GM11168 (cell line): ENCODE measurements around the gene NRXN3.

ENCODE experiments used
- in situ Hi-C: fragments of 300-500 bp; cut with MboI; formaldehyde crosslinking; loops from one replicate; pipeline ENCODE4 v1.12.0; 2022; ENCODE audit warnings: low sequenced_read_pairs; ENCODE audit not compliant: unreplicated experiment

NRXN3 gene

DNA sequence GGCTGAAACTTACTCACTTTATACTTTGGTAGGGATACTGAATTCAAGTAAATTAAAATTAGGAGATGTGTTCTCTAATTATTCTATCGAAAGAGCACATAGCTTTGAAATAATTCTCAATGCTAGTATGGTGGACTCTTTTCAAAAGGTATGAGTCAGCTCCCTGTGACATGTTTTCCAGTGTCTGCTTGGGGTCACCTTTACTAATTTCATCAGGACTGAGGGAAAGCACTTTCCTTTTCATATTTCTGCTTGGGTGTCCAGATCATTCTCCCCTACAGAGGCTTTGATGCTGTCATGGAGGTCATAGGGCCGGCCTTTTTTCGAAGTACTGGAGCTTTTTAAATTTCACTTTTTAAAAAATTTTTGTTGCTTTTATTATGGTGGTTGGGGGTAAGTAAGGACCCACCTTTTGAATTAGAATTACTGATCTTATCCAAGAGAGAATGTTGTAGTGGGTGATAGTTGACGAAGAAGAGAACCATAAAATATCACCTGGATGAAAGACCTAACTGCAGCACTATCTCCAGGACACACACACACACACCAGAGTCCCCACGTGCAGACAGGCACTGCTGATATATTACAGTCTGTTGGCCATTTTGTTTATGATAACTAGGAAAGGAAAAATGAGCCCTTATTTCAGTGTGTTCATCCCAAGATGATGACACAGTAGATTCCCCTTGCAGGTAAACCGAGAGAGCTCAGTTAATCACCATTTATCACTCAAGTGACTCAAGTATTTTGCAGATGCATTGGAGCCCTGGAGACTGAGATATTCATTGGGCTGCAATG is 1482.5 kb downstream of the NRXN3 start:
- in situ Hi-C loops = no loop called here

DNA sequence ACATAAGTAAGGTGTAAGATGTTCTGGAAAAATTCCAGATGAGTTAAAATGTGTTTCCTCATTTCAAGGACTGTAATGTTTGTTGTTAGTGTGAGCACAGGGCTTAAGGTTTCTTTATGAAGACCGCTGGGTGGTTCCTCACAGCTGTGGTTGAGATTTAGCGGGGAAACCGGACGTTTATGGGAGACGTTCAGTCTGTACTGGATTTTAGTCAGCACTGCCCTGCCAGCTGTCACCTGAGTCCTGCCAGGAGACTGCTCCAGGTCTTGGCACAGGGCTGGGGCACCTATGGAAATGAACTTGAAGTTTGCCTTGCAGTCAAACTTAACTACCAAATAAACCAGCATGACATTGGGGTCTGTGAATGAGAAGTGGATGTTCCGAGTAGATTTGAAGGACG is 1485.9 kb downstream of the NRXN3 start:
- in situ Hi-C loops = no loop called here

DNA sequence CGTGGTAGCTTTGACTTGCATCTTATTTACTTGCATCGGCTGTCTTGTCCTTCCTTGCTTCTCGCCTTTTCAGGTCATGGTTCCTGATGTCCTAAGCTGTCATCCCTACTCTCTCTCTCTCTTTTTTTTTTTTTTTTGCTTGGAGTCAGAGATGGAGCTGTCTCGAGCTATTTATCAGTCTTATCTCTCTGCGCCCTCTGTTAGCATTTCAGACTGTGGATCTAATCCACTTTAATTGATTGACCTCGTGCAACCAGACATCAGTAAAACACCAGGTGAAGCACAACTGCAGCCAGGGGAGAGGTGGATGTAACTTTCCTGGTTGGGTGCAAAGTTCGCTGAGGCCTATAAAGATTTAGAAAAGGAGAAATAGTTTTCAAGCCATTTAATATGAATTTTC is 1486.3 kb downstream of the NRXN3 start:
- in situ Hi-C loops = no loop called here

DNA sequence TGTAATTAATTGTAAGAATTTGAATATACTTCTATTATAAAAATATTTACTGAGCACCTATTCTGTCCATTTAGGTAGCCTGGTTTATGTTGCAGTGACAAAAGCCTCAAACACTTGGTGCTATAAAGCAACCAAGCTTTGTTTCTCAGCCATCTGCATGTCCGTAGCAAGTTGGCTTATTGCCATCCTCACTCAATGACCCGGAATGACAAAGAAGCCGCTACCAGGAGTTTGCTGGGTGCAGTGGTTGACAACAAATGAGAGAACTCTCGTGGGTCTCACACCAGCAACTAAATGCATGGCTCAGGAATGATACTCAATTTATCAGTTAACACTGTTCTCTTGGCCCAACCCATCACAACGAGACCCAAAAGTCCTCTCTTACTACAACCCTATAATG is 1488.0 kb downstream of the NRXN3 start:
- in situ Hi-C loops = no loop called here

DNA sequence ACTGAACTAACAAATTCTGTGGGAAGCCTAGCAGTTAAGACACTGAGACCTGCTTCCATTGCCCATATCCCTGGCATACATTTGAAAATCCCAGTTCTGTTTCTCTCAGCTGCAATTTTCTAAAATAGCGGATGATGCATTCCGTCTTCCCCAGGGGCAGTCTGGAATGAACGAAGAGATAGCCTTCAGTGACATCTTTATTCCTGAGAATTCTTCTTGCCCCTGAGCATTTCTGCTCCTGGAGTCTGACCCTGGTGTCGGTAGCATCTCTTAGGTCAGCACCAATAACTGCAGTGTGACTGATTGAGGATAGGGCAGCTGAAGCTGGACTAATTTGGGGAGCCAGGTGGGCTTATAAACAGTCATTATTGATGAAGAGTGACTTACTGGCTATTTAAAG is 1488.6 kb downstream of the NRXN3 start:
- in situ Hi-C loops = no loop called here

DNA sequence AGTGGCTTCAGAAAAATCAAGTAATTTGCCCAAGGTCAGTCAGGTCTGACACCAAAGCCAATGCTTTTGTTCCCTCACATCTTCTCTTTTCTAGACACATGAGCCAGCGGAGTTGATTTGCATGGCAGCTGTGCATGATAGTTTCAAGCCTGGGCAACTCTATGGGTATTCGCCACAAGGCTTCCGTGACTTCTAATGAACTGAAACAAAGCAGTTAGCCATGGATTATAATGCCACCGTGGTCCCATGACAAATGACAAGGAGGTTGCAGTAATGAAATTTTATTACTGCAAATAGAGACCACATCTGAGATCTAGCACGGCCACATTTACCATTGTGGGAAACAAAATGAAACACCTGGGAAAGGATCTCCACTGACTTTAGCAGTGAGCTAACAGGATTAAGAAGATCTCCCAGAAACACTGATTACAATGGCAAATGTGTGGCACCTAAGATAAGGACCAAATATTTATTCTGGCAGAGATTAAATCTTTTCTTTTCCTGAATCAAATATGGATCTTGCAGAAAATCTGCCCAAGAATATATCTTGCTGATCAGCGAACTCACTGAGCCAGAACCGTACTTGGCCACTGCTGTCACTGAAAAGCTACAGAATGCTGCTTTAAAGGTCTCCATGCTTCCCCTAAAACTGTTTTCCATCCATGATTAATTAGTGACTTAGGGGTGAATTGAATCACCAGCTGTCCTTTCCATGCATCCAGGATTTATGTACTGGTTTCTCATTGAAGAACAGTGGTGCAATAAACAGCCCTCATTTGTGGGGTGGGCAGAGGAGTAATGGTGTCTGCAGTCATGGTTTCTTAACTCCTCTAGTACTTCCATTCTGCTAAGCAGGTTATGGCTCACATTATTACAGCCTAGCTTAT is 1490.1 kb downstream of the NRXN3 start:
- in situ Hi-C loops = no loop called here

DNA sequence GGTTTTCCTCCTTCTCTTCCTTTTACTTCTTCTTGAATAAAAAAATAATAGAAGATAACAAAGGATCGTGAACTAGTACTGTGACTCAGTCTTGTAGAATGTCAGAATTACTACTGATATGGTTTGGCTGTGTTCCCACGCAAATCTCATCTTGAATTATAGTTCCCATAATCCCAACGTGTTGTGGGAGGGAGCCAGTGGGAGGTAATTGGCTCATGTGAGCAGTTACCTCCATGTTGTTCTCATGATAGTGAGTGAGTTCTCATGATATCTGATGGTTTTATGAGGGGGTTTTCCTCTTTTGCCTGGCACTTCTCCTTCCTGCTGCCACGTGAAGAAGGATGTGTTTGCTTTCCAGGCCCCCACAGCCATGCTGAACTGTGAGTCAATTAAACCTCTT is 1491.6 kb downstream of the NRXN3 start:
- in situ Hi-C loops = no loop called here

DNA sequence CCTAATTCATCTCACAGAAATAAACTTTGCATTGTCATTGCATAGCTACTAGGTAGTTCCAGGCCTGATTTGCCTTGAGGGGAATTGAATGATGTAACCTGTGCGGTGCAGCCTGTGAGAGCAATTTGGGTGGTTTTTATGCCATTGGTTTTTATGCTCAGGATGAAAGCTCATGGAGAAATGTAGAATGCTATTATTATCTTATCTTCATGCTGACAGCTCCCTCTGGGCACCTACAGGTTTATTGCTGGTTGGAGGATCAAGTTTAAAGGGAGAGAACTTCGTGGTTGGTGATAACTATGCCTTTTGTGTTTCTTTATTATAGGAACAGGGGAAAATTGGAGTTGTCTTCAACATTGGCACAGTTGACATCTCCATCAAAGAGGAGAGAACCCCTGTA is 1493.3 kb downstream of the NRXN3 start:
- in situ Hi-C loops = no loop called here

DNA sequence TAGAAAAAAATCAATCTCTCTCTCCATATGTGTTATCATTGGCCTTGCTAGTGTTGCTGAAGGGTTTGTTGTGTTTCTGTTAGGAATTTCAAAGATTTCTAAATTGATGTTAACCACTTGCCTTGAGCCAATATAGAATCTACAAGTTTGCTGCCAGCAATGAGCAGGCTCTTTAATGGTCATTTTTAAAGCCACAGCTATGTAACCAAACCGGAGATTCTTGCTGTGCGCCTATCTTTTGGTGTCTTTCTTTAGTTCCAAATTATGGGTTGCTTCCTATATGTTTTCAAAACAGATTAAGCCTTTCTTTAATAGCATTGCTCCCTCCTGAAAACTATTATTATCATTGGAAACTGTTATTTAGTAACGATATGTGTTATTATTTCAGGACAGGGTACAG is 1495.4 kb downstream of the NRXN3 start:
- in situ Hi-C loops = no loop called here

DNA sequence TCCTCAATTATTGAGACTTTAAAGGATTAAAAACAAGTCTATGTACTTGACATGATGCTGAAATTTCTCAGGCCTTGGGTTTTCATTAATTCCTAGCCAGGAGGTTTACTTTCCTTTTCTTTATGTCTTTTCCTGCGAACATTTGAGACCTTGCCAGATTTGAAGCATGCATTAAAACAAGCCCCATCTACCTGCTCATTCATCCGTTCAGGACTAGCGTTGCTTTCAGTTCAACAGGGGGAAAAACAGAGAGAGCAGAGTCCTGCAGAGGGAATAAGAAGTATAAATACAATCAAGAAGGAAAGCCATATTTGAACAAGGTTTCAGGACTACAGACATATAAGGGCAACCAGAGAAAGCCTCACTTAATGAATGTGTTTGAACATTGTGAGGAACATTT is 1498.8 kb downstream of the NRXN3 start:
- in situ Hi-C loops = no loop called here

DNA sequence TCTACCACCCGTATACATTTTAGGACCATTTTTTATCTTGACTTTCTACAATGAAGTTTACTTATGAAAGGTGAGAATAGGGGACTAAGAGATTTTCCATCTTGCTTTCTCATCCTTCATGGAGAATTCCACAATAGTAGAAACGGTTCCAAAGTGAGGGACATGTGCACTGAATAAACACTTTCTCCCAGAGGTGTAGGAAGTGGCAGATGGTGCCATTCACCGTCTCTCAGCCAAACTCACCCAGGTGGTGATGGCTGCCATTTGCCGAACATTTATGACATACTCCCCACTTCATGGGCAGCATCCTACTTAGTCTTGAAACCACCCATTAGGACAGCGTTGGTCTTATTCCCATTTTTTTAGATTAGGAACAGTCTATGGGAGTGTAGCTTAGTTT is 1500.6 kb downstream of the NRXN3 start:
- in situ Hi-C loops = no loop called here

DNA sequence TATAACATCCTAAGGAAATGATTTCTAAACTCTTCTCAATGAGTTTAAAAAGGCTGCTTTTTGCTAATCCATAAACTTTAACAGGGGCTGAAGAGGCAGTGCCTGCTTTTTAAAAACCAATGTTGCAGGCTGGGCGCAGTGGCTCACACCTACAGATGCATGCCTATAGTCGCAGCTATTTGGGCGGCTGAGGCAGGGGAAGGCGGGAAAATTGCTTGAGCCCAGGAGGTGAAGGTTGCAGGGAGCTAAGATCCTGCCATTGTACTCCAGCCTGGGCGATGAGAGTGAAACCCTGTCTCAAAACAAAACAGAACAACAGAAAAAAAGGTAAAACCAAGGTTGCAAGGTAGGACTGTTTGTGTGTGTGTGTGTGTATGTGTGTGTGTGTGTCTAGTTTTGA is 1509.9 kb downstream of the NRXN3 start:
- in situ Hi-C loops = no loop called here

DNA sequence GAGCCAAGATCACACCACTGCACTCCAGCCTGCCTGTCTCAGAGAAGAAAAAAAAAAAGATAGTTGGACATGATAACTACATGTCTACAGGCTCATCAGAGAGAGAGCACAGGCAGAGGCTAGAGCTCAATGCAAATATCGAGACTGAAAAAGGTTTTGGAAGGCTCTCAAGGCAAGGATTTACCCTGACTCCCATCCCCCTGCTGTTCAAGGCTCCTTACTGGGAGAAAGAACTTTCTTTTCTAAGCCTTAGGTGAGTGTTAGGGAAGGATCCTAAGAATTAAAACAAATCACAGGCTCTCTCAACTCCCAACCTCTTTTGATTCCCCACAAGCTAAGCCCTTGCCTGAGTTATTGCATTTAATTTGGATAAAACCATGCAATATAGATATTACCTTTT is 1516.0 kb downstream of the NRXN3 start:
- in situ Hi-C loops = no loop called here

DNA sequence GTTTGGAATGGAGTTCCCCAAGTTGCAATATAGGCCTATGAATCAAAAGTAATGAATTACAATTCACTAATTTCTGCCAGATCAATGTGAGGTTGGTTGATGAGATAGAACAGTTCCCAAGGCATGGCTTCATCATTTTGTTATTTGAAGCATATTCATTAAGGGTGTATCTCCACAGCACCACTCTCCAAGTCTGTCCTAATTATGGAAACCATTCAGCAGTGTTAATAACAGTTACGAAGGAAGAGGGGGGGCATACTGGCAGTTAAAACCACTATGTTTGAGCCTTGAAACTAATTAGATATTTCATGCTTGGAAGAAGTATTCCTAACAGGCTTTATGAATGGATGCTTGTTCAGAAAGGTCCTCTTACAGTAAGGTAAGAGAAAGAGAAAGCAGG is 1520.8 kb downstream of the NRXN3 start:
- in situ Hi-C loops = no loop called here

DNA sequence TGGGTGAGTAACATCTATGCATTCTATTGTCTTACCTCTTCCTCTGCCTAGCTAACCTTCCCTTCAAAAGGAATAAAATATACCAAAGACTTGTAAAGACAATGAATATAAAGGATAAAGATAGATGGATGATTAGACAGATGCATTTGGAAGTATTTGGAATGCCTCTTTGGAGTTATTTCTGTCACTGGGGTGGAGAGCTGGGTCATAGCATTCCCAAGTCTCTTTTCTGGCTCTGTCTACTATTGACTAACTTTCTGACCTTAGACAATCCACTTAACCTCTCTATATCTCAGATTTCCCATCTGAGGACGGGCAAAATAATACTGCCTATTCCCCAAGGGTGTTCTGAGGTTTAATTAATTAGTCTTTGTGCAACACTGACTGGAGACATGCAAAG is 1523.8 kb downstream of the NRXN3 start:
- in situ Hi-C loops = no loop called here

DNA sequence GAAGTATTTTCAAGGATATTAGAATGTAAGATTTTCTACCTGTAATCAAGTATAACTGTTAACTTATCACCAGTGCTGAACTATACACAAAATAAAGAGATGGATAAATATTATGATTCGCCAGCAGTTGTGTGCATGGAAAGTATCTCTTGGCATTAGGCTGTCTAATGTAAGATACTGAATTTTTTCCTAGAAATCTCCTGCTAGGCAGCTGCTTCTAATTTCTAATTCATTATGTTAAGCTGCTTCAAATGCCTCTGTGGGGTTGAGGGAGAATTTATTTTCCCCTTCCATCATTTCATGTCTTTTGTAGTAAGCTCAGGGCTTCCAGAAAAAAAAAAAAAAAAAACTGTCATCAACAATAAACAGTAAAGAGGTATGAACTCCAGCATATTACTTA is 1525.1 kb downstream of the NRXN3 start:
- in situ Hi-C loops = no loop called here

DNA sequence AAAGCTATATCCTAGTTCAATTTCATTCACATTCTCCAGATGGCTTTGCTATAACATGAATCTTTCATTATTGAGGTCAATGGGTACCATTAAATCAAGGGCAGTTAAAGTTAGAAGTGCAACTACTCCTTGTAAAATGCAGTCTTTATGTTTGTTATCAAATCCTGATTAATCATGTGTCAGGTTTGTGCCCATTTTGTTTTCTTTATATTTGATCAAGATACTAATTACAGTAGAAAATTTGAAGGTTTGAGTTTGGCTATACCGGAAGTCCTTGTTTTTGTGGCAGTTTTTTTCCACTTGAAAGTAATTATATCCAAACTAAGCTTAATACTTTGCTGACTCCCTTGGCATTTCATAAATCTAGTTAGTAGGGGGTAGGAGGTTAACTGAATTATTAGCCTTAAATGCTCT is 1528.1 kb downstream of the NRXN3 start:
- in situ Hi-C loops = no loop called here

DNA sequence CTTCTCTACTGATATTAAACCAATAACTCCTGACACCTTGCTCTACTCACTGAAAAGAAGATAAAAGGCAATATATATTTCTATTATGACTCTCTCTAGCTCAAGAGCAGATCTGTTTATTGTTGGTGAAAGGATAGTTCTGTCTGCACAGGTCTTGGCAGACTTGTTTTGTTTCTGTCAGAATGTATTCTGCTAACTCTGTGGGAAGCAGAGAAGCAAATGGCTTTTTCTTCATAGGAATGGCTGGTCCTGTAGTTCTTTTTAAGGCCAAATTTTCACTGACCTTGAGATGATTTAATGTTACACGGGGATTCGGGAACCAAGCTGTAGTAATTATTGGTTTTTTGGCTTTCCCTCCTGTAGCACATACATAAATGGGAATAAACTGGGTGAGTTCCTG is 1529.0 kb downstream of the NRXN3 start:
- in situ Hi-C loops = no loop called here

DNA sequence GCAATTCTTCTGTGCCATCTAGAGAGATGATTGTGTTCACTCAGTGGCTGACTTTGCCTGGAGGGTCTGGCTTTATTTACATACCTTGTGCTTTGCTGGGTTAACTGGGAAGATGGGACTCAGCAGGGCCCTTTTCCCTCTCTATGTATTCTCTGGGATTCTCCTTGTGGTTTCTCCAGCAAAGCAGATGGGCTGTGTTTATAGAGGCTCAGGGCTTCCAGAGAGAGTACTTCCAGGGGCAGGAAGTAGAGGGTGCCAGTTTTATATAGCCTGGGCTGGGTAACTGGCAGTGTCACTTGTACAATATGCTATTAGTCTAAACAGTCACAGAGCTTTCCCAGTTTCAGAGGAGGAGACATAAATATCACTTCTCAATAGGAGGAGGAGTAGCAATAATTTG is 1531.2 kb downstream of the NRXN3 start:
- in situ Hi-C loops = no loop called here

DNA sequence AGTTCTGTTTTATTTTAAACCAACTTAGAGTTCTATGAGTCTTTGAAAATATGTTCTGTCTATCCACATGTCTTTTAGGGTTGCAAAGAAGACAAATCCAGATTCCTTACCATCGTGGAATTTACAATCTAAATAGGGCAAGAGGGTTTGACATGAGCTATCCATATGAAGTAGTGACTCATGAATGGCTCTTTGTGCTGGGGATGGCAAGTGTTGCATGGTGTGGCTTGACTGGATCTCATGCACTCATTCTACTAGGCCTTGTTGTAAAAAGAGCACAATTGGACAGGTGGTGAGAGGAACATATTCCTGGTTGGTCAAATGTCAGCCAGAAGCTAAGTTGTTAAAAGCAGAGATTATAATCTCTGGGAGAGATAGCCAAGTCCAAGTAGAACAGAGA is 1532.0 kb downstream of the NRXN3 start:
- in situ Hi-C loops = no loop called here

DNA sequence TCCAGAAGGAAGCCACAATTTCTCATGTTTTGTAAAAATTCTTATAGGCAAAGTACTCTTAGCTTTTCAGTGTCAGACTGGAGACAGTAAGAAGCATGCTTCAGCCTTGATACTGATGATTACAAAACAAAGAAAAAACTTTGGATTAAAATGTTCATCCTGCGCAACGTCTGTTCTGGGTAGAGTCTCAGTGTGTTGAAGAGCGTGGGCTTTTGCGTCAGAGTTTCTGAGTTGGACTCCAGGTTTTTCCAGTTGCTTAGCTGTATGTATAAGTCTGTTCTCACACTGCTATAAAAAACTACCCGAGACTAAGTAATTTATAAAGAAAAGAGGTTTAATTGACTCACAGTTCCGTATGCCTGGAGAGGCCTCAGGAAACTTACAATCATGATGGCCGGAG is 1533.0 kb downstream of the NRXN3 start:
- in situ Hi-C loops = no loop called here
